ENCODE measurements around the gene HERC5. TPM values are rescaled to one million over a fixed set of nuclear protein-coding genes. Genes with fewer than 3 reads are reported as not detected.
"Not testable (repeated sequence)": the region's sequence is repeated elsewhere in the genome, so short reads cannot be mapped to it uniquely, and the experiment has no call there.

HERC5 gene
- total RNA-seq, 6 experiments from 2014 or later: 0.05 TPM; not detected in 5

GRCh38 chr4:88539322-88540068, 82.6 kb downstream of the HERC5 start:
- Mint-ChIP-seq H3K27ac (peak overlapping the region; percentile 48; the same call in 1 of the 2 replicates), H3K4me1 (ENCODE audit: low read depth) (peaks cover 43% of the 10 kb centered on the region)
- not testable (repeated sequence) for H3K36me3 Mint-ChIP-seq (ENCODE audit: low read depth); H3K27me3 Mint-ChIP-seq (ENCODE audit: insufficient read depth); H3K4me3 Mint-ChIP-seq; H3K9me3 Mint-ChIP-seq
- DNase-seq: peak; percentile 64
- TF ChIP-seq CTCF (IDR thresholded peaks at IDR 0.05): peak; percentile 92

GRCh38 chr4:88549815-88550214, 92.9 kb downstream of the HERC5 start:
- no peak for TF ChIP-seq CTCF (IDR thresholded peaks at IDR 0.05)
- H3K4me1 Mint-ChIP-seq (ENCODE audit: low read depth): no peaks in the 10 kb centered on the region
- no peaks in the 10 kb centered on the region for H3K9me3 Mint-ChIP-seq
- DNase-seq: no peak
- H3K36me3 Mint-ChIP-seq (ENCODE audit: low read depth): no peaks in the 10 kb centered on the region
- peaks cover 4% of the 10 kb centered on the region for H3K27me3 Mint-ChIP-seq (ENCODE audit: insufficient read depth)
- H3K27ac Mint-ChIP-seq: no peak overlapping the region
- H3K4me3 Mint-ChIP-seq: no peak overlapping the region

Other genes with a start within 250 kb of the HERC5 start
- 10 to 100 TPM in 1 of 6 experiments, 1 to 10 TPM in 5; 5.8 to 11.6 (median 6.7) TPM for gene PPM1K, start 172.6 kb upstream of the HERC5 start, total RNA-seq (2021; fragmentation: NEBNext Ultra II Directional; extraction: Animal tissue kit (Norgen Biotek cat#: 25700))
- 1 to 10 TPM in 1 of 6 experiments, under 1 TPM in 5; 0.33 to 1.1 (median 0.55) TPM for gene HERC6, start 78.3 kb upstream of the HERC5 start, total RNA-seq (2021; fragmentation: NEBNext Ultra II Directional; extraction: Animal tissue kit (Norgen Biotek cat#: 25700))
- 10 to 100 TPM; 70.4 to 78.6 (median 73.5) TPM for gene PYURF, start 66.7 kb downstream of the HERC5 start, total RNA-seq (2021; fragmentation: NEBNext Ultra II Directional; extraction: Animal tissue kit (Norgen Biotek cat#: 25700))
- gene HERC3, start 135.4 kb downstream of the HERC5 start, total RNA-seq (2021; fragmentation: NEBNext Ultra II Directional; extraction: Animal tissue kit (Norgen Biotek cat#: 25700)): 10 to 100 TPM; 16.5 to 32.2 (median 26.6) TPM
- 10 to 100 TPM; 14.6 to 20.0 (median 18.3) TPM for gene NAP1L5, start 240.7 kb downstream of the HERC5 start, total RNA-seq (2021; fragmentation: NEBNext Ultra II Directional; extraction: Animal tissue kit (Norgen Biotek cat#: 25700))

Data from HFFc6 (cell line).